HepG2 (cell line): ENCODE results near the gene TPST2. TPM values are rescaled to one million over a fixed set of nuclear protein-coding genes. Genes with fewer than 3 reads are reported as not detected.

Source experiments
- CREB3 ChIP-seq: sonication (generic); formaldehyde crosslinking; IDR thresholded peaks from 2 replicates; pipeline ENCODE4 v1.5.0; 2020; ENCODE audit warnings: missing genetic modification reagents
- CREM ChIP-seq, 2 experiments: sonication (generic) in 1 of 2; formaldehyde crosslinking in 1 of 2; IDR thresholded peaks; 2 replicates each; pipeline versions ENCODE4 v1.4.0 to v1.6.1; 2016 to 2020; ENCODE audit warnings: antibody characterized with exemption in 1 of 2, mild to moderate bottlenecking in 1 of 2, missing genetic modification reagents in 1 of 2
- DZIP1 ChIP-seq: sonication (generic); formaldehyde crosslinking; IDR thresholded peaks from 2 replicates; pipeline ENCODE4 v1.5.0; 2020; ENCODE audit warnings: mild to moderate bottlenecking, missing genetic modification reagents
- FOSL1 ChIP-seq: sonication (generic); formaldehyde crosslinking; IDR thresholded peaks from 2 replicates; pipeline ENCODE4 v1.9.0; 2021; ENCODE audit warnings: missing genetic modification reagents, borderline replicate concordance
- HOXD1 ChIP-seq: sonication (generic); formaldehyde crosslinking; IDR thresholded peaks from 2 replicates; pipeline ENCODE4 v1.5.0; 2020; ENCODE audit warnings: missing genetic modification reagents
- JUNB ChIP-seq: sonication (generic); formaldehyde crosslinking; IDR thresholded peaks from 2 replicates; pipeline ENCODE4 v1.8.0; 2022; ENCODE audit warnings: missing genetic modification reagents, mild to moderate bottlenecking, borderline replicate concordance
- POLR2AphosphoS5 ChIP-seq: IDR thresholded peaks from 2 replicates; pipeline ENCODE4 v1.6.1; 2012; ENCODE audit warnings: low read depth, low read length
- REPIN1 ChIP-seq: sonication (generic); formaldehyde crosslinking; IDR thresholded peaks from 2 replicates; pipeline ENCODE4 v1.8.0; 2022; ENCODE audit warnings: missing genetic modification reagents, low read depth, mild to moderate bottlenecking, borderline replicate concordance
- SRF ChIP-seq: IDR thresholded peaks from 2 replicates; pipeline ENCODE4 v1.6.1; 2011; ENCODE audit warnings: mild to moderate bottlenecking, low read depth, low read length, moderate library complexity
- TRIM24 ChIP-seq: sonication (generic); formaldehyde crosslinking; IDR thresholded peaks from 2 replicates; pipeline ENCODE4 v1.8.0; 2022; ENCODE audit warnings: mild to moderate bottlenecking, missing genetic modification reagents
- ZBTB49 ChIP-seq: sonication (generic); formaldehyde crosslinking; IDR thresholded peaks from 2 replicates; pipeline ENCODE4 v1.4.0; 2020; ENCODE audit warnings: missing genetic modification reagents, borderline replicate concordance
- ZIK1 ChIP-seq: sonication (generic); formaldehyde crosslinking; IDR thresholded peaks from 2 replicates; pipeline ENCODE4 v1.5.0; 2020; ENCODE audit warnings: mild to moderate bottlenecking, low read depth, missing genetic modification reagents, borderline replicate concordance
- ZNF337 ChIP-seq: sonication (generic); formaldehyde crosslinking; IDR thresholded peaks from 2 replicates; pipeline ENCODE4 v1.5.1; 2020; ENCODE audit warnings: missing genetic modification reagents, low read depth, mild to moderate bottlenecking, borderline replicate concordance
- polyA plus RNA-seq, 8 experiments: library from polyadenylated mRNA; depleted of rRNA in 3 of 8; stranded (reverse) in 7 of 8; unstranded in 1 of 8; fragments of >200 nt; fragmentation: Illumina TruSeq in 4 of 8; extraction: Trizol in 4 of 8; gene quantifications; 2 replicates each; pipeline versions ENCODE4 v1.2.1 to v1.2.3, GENCODE V29; 2011 to 2016; ENCODE audit warnings: low read depth in 4 of 8, missing spikeins in 1 of 8, mixed read lengths in 1 of 8; ENCODE audit not compliant: insufficient read depth in 1 of 8
- total RNA-seq, 5 experiments: library from RNA; depleted of rRNA; stranded (reverse); fragments of >200 nt; fragmentation: Illumina TruSeq; extraction: Trizol; gene quantifications; 2 replicates each; pipeline ENCODE4 v1.2.3, GENCODE V29; 2016; ENCODE audit warnings: low read depth in 1 of 5
- TF ChIP-seq, protein P1 (sequence below): sonication (generic); formaldehyde crosslinking; IDR thresholded peaks from 2 replicates; pipeline ENCODE4 v1.4.0; 2020; ENCODE audit warnings: missing genetic modification reagents, borderline replicate concordance
- TF ChIP-seq, protein P2 (sequence below): sonication (generic); formaldehyde crosslinking; IDR thresholded peaks from 2 replicates; pipeline ENCODE4 v1.5.0; 2020; ENCODE audit warnings: missing genetic modification reagents
- TF ChIP-seq, protein P3 (sequence below): sonication (generic); formaldehyde crosslinking; conservative IDR thresholded peaks from 2 replicates; pipeline ENCODE4 v1.4.0; 2020; ENCODE audit warnings: missing genetic modification reagents

TPST2 gene
- total and polyA plus RNA-seq, 2 of the 13 experiments (the other 11 are each of a cell fraction or from before 2014, with no cell fraction given) = 15.2 to 23.8 TPM

DNA sequence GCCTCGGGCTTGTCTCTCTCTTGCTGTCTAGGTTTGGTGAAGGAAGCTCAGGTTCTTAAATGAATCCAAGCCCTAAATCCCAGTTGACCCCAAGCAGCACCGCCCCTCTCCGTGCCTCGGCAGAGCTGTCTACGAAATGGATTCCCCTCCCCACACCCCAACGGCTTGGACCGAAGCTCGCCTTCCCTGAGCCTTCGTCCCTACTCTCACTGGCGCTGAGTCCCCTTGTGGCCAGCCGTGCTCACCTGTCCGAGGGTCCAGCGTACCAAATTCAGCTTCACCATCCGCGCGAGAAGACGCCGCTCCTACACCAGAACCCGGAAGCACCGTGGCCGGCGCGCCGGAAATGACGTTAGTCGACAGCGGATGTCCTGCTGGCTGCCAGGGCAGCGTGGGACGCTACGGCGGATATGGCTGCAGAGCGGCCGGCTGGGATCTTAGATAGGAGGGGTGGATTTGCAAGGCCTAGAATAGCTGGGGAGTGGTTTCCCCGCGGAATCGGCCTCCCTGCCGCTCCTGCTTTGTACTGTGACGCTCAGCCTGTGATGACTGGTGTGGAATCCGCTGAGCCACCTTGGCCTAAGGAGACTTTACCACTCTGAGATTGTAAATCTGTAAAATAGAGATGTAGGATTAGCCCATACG lies 77.7 kb downstream of the TPST2 start, which contains the start of gene TFIP11 (continued):
- TF ChIP-seq SRF (peak; percentile 65), ZIK1 (CRISPR knock-in tag) (no peak), TRIM24 (no peak), POLR2AphosphoS5 (peak; percentile 89), CREB3 (no peak), HOXD1 (CRISPR knock-in tag) (no peak), ZNF337 (CRISPR knock-in tag) (0 out of 2 replicates have a peak, but pooled peaks have one; percentile 75), CREM (IDR thresholded peaks at IDR 0.05) (peak; percentile 98), CREM (CRISPR knock-in tag; IDR thresholded peaks at IDR 0.05) (peak; percentile 84), ZBTB49 (CRISPR knock-in tag) (no peak), DZIP1 (CRISPR knock-in tag) (peak; percentile 54; the same call in 1 of the 2 replicates), REPIN1 (CRISPR knock-in tag) (peak; percentile 85; the same call in 1 of the 2 replicates), JUNB (no peak), FOSL1 (CRISPR knock-in tag) (no peak)
- TF ChIP-seq, protein P1, sequence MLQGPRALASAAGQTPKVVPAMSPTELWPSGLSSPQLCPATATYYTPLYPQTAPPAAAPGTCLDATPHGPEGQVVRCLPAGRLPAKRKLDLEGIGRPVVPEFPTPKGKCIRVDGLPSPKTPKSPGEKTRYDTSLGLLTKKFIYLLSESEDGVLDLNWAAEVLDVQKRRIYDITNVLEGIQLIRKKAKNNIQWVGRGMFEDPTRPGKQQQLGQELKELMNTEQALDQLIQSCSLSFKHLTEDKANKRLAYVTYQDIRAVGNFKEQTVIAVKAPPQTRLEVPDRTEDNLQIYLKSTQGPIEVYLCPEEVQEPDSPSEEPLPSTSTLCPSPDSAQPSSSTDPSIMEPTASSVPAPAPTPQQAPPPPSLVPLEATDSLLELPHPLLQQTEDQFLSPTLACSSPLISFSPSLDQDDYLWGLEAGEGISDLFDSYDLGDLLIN (CRISPR knock-in tag) = no peak
- TF ChIP-seq, protein P2, sequence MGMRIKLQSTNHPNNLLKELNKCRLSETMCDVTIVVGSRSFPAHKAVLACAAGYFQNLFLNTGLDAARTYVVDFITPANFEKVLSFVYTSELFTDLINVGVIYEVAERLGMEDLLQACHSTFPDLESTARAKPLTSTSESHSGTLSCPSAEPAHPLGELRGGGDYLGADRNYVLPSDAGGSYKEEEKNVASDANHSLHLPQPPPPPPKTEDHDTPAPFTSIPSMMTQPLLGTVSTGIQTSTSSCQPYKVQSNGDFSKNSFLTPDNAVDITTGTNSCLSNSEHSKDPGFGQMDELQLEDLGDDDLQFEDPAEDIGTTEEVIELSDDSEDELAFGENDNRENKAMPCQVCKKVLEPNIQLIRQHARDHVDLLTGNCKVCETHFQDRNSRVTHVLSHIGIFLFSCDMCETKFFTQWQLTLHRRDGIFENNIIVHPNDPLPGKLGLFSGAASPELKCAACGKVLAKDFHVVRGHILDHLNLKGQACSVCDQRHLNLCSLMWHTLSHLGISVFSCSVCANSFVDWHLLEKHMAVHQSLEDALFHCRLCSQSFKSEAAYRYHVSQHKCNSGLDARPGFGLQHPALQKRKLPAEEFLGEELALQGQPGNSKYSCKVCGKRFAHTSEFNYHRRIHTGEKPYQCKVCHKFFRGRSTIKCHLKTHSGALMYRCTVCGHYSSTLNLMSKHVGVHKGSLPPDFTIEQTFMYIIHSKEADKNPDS (CRISPR knock-in tag) = no peak
- TF ChIP-seq, protein P3, sequence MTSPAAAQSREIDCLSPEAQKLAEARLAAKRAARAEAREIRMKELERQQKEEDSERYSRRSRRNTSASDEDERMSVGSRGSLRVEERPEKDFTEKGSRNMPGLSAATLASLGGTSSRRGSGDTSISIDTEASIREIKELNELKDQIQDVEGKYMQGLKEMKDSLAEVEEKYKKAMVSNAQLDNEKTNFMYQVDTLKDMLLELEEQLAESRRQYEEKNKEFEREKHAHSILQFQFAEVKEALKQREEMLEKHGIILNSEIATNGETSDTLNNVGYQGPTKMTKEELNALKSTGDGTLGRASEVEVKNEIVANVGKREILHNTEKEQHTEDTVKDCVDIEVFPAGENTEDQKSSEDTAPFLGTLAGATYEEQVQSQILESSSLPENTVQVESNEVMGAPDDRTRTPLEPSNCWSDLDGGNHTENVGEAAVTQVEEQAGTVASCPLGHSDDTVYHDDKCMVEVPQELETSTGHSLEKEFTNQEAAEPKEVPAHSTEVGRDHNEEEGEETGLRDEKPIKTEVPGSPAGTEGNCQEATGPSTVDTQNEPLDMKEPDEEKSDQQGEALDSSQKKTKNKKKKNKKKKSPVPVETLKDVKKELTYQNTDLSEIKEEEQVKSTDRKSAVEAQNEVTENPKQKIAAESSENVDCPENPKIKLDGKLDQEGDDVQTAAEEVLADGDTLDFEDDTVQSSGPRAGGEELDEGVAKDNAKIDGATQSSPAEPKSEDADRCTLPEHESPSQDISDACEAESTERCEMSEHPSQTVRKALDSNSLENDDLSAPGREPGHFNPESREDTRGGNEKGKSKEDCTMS (CRISPR knock-in tag) = no peak
